Measurements from ENCODE around the gene BNC2. TPM values are rescaled to one million over a fixed set of nuclear protein-coding genes. Genes with fewer than 3 reads are reported as not detected.
A peak's percentile ranks its signal among the peaks of the same experiment; 100 is the strongest.

BNC2 gene
- total RNA-seq, 1 experiment from 2014 or later: 5.7 TPM

DNA sequence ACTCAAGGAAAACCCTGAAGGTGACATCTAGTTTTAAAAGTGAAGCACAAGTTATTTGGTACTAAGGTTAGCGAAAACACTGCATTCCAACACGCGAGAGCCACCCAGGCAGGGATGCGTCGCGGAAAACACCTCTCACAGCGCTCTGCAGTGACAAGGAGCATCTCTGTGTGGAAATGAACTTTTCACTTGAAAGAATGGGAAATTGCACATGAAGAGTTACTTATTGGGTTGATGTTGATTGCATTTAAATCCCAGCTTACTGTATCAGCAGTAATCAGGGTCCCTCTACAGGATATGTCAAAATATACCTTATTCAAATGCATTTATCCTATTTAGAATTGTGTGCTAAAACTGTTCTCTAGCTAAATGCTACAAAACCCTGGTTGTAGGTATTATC is 144.4 kb downstream of the BNC2 start:
- DNase-seq (ENCODE audit: low read depth, low spot score): no peak
- Histone ChIP-seq H3K27me3 (ENCODE audit: control insufficient read depth, insufficient read depth, low read length) (no peaks in the 10 kb centered on the region), H3K9me3 (ENCODE audit: control insufficient read depth, insufficient read depth, low read depth, low read length) (no peaks in the 10 kb centered on the region), H3K36me3 (ENCODE audit: control insufficient read depth, insufficient read depth, low read length) (no peaks in the 10 kb centered on the region), H3K4me1 (ENCODE audit: control insufficient read depth, insufficient read depth, low read length) (no peaks in the 10 kb centered on the region; the same call in 1 of the 2 replicates), H3K27ac (ENCODE audit: low read length) (peak overlapping the region; percentile 87), H3K4me3 (ENCODE audit: low read depth in 2 of 2, low read length in 2 of 2) (peak overlapping the region; percentile 36 to 45)
- intact Hi-C loops (cut with micrococcal nuclease; ENCODE audit: unreplicated experiment) (loop anchor here (5.0 kb wide), 1 partner anchor 534 kb away; no protein-coding TSS in a partner anchor), in situ Hi-C loops (cut with HindIII; ENCODE audit: low pct_unique_long_range_greater_than_20kb, low sequenced_read_pairs) (no loop called here)
- TSS peak; percentile 72 for BruUV-seq (replicated peaks)
- CTCF ChIA-PET: no interaction called here
- no peak for ATAC-seq
- POLR2A ChIA-PET: no interaction called here
- TF ChIP-seq POLR2AphosphoS5 (IDR thresholded peaks at IDR 0.05; ENCODE audit: low read depth, low read length) (no peak), SIN3A (IDR thresholded peaks at IDR 0.05; ENCODE audit: borderline replicate concordance, insufficient read depth, low read depth, low read length) (no peak), TCF7L2 (IDR thresholded peaks at IDR 0.05; ENCODE audit: low read depth, low read length) (no peak)
- TF ChIP-seq, protein P1, sequence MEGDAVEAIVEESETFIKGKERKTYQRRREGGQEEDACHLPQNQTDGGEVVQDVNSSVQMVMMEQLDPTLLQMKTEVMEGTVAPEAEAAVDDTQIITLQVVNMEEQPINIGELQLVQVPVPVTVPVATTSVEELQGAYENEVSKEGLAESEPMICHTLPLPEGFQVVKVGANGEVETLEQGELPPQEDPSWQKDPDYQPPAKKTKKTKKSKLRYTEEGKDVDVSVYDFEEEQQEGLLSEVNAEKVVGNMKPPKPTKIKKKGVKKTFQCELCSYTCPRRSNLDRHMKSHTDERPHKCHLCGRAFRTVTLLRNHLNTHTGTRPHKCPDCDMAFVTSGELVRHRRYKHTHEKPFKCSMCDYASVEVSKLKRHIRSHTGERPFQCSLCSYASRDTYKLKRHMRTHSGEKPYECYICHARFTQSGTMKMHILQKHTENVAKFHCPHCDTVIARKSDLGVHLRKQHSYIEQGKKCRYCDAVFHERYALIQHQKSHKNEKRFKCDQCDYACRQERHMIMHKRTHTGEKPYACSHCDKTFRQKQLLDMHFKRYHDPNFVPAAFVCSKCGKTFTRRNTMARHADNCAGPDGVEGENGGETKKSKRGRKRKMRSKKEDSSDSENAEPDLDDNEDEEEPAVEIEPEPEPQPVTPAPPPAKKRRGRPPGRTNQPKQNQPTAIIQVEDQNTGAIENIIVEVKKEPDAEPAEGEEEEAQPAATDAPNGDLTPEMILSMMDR (IDR thresholded peaks at IDR 0.05): peak; percentile 11; the same call in 1 of the 2 replicates
- TF ChIP-seq, protein P2, sequence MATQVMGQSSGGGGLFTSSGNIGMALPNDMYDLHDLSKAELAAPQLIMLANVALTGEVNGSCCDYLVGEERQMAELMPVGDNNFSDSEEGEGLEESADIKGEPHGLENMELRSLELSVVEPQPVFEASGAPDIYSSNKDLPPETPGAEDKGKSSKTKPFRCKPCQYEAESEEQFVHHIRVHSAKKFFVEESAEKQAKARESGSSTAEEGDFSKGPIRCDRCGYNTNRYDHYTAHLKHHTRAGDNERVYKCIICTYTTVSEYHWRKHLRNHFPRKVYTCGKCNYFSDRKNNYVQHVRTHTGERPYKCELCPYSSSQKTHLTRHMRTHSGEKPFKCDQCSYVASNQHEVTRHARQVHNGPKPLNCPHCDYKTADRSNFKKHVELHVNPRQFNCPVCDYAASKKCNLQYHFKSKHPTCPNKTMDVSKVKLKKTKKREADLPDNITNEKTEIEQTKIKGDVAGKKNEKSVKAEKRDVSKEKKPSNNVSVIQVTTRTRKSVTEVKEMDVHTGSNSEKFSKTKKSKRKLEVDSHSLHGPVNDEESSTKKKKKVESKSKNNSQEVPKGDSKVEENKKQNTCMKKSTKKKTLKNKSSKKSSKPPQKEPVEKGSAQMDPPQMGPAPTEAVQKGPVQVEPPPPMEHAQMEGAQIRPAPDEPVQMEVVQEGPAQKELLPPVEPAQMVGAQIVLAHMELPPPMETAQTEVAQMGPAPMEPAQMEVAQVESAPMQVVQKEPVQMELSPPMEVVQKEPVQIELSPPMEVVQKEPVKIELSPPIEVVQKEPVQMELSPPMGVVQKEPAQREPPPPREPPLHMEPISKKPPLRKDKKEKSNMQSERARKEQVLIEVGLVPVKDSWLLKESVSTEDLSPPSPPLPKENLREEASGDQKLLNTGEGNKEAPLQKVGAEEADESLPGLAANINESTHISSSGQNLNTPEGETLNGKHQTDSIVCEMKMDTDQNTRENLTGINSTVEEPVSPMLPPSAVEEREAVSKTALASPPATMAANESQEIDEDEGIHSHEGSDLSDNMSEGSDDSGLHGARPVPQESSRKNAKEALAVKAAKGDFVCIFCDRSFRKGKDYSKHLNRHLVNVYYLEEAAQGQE (IDR thresholded peaks at IDR 0.05; ENCODE audit: insufficient read depth in 1 of 2, low read depth in 2 of 2, low read length in 1 of 2): no peak

DNA sequence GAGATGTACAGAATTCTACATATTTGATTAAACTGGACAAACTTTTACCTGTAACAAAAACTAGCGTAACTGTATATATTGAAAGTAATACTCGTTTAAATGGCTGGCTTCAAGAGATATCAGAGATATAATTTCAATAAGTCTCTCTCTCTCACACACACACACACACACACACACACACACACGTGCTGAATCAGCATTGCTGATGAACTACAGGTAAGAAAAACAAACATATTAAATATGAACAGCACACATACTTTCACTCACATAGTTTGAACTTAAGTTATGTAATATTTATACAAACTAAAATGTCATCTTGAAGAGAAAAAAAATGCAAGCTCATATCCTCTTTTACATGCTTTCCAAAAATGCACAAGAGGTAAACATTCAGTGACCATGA is 145.4 kb downstream of the BNC2 start:
- no peak overlapping the region for H3K4me3 ChIP-seq (ENCODE audit: low read depth in 2 of 2, low read length in 2 of 2)
- DNase-seq (ENCODE audit: low read depth, low spot score) (no peak), ATAC-seq (no peak)
- peak overlapping the region; percentile 34; the same call in 1 of the 2 replicates for H3K27ac ChIP-seq (ENCODE audit: low read length)
- in situ Hi-C loops (cut with HindIII; ENCODE audit: low pct_unique_long_range_greater_than_20kb, low sequenced_read_pairs) (no loop called here), intact Hi-C loops (cut with micrococcal nuclease; ENCODE audit: unreplicated experiment) (loop anchor here (5.0 kb wide), 1 partner anchor 533 kb away; no protein-coding TSS in a partner anchor)
- TF ChIP-seq SIN3A (IDR thresholded peaks at IDR 0.05; ENCODE audit: borderline replicate concordance, insufficient read depth, low read depth, low read length) (no peak), TCF7L2 (IDR thresholded peaks at IDR 0.05; ENCODE audit: low read depth, low read length) (no peak), POLR2AphosphoS5 (IDR thresholded peaks at IDR 0.05; ENCODE audit: low read depth, low read length) (no peak)
- TF ChIP-seq, protein P2 (IDR thresholded peaks at IDR 0.05; ENCODE audit: insufficient read depth in 1 of 2, low read depth in 2 of 2, low read length in 1 of 2): no peak
- TF ChIP-seq, protein P1 (IDR thresholded peaks at IDR 0.05): no peak
- POLR2A ChIA-PET: no interaction called here
- BruUV-seq (replicated peaks): no TSS peak
- no peaks in the 10 kb centered on the region for H3K9me3 ChIP-seq (ENCODE audit: control insufficient read depth, insufficient read depth, low read depth, low read length)
- CTCF ChIA-PET: interaction anchor here (0.7 kb wide), 1 partner anchor 151 kb away, joined by 3 read pairs; no protein-coding TSS in a partner anchor
- H3K4me1 ChIP-seq (ENCODE audit: control insufficient read depth, insufficient read depth, low read length): no peaks in the 10 kb centered on the region; the same call in 1 of the 2 replicates
- no peaks in the 10 kb centered on the region for H3K36me3 ChIP-seq (ENCODE audit: control insufficient read depth, insufficient read depth, low read length)
- H3K27me3 ChIP-seq (ENCODE audit: control insufficient read depth, insufficient read depth, low read length): no peaks in the 10 kb centered on the region

Measured in Panc1 (cell line).